A549 (cell line): ENCODE results near the gene CLN6.

Experiments
- EHMT2 ChIP-seq: fragments of 200-600 bp; sonication (generic); IDR thresholded peaks from 2 replicates; pipeline ENCODE4 v1.6.1; 2016; ENCODE audit warnings: antibody characterized with exemption, low read depth, mild to moderate bottlenecking, moderate library complexity
- GATA3 ChIP-seq: IDR thresholded peaks from 2 replicates; pipeline ENCODE4 v1.6.1; 2012; ENCODE audit warnings: borderline replicate concordance
- HDAC2 ChIP-seq: fragments of 200-600 bp; sonication (generic); IDR thresholded peaks from 2 replicates; pipeline ENCODE4 v1.6.1; 2016
- TF ChIP-seq, protein P1 (sequence below): fragments of 200-600 bp; sonication (generic); IDR thresholded peaks from 2 replicates; pipeline ENCODE4 v1.6.1; 2016; ENCODE audit warnings: antibody characterized with exemption, mild to moderate bottlenecking, moderate library complexity
- TF ChIP-seq, protein P2 (sequence below): fragments of >200 bp; sonication (Bioruptor Twin); formaldehyde crosslinking; IDR thresholded peaks from 3 replicates; pipeline ENCODE4 v1.5.1; 2016

DNA sequence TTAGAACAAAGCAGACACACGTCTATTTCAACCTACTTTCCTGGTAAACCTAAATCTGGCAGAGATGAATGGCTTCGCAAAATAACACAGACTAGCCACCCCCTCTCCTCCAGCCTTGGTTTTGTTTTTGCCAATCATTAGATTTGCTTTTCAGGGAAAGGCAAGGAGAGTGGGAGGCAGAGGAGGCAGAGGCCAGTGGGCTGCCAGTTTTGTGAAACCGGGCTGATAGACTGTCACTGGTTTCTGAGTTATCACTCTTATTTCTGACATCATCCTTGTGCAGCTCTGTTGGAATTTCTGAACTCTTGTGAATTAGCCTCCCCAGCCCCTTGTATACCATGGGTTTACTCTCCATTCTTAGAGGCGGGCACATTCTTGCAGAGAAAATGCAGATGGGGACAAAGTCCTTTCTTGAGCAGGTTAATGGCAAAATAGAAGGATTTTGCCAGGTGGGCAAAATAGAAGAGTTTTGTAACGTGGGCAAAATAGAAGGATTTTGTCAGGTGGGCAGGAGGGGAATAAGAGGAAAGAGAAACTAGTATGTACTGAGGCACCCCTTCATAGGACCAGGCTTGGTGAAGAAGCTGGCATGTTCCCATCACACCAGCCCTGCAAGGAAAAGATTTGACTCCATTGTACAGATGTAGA lies 44.8 kb upstream of the CLN6 start:
- TF ChIP-seq EHMT2 (no peak), HDAC2 (no peak), GATA3 (no peak)
- TF ChIP-seq, protein P1, sequence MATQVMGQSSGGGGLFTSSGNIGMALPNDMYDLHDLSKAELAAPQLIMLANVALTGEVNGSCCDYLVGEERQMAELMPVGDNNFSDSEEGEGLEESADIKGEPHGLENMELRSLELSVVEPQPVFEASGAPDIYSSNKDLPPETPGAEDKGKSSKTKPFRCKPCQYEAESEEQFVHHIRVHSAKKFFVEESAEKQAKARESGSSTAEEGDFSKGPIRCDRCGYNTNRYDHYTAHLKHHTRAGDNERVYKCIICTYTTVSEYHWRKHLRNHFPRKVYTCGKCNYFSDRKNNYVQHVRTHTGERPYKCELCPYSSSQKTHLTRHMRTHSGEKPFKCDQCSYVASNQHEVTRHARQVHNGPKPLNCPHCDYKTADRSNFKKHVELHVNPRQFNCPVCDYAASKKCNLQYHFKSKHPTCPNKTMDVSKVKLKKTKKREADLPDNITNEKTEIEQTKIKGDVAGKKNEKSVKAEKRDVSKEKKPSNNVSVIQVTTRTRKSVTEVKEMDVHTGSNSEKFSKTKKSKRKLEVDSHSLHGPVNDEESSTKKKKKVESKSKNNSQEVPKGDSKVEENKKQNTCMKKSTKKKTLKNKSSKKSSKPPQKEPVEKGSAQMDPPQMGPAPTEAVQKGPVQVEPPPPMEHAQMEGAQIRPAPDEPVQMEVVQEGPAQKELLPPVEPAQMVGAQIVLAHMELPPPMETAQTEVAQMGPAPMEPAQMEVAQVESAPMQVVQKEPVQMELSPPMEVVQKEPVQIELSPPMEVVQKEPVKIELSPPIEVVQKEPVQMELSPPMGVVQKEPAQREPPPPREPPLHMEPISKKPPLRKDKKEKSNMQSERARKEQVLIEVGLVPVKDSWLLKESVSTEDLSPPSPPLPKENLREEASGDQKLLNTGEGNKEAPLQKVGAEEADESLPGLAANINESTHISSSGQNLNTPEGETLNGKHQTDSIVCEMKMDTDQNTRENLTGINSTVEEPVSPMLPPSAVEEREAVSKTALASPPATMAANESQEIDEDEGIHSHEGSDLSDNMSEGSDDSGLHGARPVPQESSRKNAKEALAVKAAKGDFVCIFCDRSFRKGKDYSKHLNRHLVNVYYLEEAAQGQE = no peak
- TF ChIP-seq, protein P2, sequence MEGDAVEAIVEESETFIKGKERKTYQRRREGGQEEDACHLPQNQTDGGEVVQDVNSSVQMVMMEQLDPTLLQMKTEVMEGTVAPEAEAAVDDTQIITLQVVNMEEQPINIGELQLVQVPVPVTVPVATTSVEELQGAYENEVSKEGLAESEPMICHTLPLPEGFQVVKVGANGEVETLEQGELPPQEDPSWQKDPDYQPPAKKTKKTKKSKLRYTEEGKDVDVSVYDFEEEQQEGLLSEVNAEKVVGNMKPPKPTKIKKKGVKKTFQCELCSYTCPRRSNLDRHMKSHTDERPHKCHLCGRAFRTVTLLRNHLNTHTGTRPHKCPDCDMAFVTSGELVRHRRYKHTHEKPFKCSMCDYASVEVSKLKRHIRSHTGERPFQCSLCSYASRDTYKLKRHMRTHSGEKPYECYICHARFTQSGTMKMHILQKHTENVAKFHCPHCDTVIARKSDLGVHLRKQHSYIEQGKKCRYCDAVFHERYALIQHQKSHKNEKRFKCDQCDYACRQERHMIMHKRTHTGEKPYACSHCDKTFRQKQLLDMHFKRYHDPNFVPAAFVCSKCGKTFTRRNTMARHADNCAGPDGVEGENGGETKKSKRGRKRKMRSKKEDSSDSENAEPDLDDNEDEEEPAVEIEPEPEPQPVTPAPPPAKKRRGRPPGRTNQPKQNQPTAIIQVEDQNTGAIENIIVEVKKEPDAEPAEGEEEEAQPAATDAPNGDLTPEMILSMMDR = no peak
